ENCODE data around the gene TRIM60. TPM values are rescaled to one million over a fixed set of nuclear protein-coding genes. Genes with fewer than 3 reads are reported as not detected.
"Not testable (repeated sequence)": the region's sequence is repeated elsewhere in the genome, so short reads cannot be mapped to it uniquely, and the experiment has no call there.

Gene TRIM60
- total RNA-seq, 1 donor from 2014 or later: not detected

DNA sequence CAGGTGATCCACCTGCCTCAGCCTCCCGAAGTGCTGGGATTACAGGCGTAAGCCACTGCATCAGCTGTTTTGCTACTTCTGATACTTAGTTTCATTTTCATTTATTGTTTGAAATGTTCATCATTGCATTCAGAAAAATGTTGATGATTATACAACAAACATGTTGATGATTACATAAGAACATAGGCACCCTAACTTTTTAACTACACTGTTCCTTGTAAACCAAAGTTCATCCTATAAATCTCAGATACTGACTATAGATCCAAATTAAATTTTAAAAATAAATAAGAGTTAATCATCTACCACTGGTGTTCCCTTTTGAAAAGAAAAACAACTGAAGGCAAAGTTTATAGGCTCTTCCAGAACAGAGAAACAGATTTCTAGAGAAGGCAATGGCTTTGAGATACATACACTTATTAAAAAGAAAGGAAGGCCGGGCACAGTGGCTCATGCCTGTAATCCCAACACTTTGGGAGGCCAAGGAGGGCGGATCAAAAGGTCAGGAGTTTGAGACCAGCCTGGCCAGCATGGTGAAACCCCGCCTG lies 45.3 kb downstream of the TRIM60 start:
- Histone ChIP-seq H3K27me3 (no peaks in the 10 kb centered on the region), H3K9ac (no peak overlapping the region), H2AFZ (replicated peaks) (no peak overlapping the region), H4K20me1 (ENCODE audit: low read depth) (no peaks in the 10 kb centered on the region), H3F3A (ENCODE audit: low read depth) (peaks cover 19% of the 10 kb centered on the region), H3K4me2 (no peak overlapping the region), H3K4me3 (no peak overlapping the region), H3K4me1 (peaks cover 19% of the 10 kb centered on the region), H3K27ac (no peak overlapping the region), H3K36me3 (no peaks in the 10 kb centered on the region), H3K79me2 (ENCODE audit: low read depth) (no peaks in the 10 kb centered on the region), H3K9me3 (ENCODE audit: low read depth) (no peaks in the 10 kb centered on the region)
- DNase-seq (ENCODE audit: low spot score): no peak
- Mint-ChIP-seq H3K4me1 (peaks cover 16% of the 10 kb centered on the region), H3K36me3 (peaks cover 11% of the 10 kb centered on the region), H3K9me3 (no peaks in the 10 kb centered on the region), H3K27ac (no peak overlapping the region), H3K4me3 (no peak overlapping the region), H3K27me3 (ENCODE audit: insufficient read depth, low read depth) (no peaks in the 10 kb centered on the region)
- TF ChIP-seq, protein P1, sequence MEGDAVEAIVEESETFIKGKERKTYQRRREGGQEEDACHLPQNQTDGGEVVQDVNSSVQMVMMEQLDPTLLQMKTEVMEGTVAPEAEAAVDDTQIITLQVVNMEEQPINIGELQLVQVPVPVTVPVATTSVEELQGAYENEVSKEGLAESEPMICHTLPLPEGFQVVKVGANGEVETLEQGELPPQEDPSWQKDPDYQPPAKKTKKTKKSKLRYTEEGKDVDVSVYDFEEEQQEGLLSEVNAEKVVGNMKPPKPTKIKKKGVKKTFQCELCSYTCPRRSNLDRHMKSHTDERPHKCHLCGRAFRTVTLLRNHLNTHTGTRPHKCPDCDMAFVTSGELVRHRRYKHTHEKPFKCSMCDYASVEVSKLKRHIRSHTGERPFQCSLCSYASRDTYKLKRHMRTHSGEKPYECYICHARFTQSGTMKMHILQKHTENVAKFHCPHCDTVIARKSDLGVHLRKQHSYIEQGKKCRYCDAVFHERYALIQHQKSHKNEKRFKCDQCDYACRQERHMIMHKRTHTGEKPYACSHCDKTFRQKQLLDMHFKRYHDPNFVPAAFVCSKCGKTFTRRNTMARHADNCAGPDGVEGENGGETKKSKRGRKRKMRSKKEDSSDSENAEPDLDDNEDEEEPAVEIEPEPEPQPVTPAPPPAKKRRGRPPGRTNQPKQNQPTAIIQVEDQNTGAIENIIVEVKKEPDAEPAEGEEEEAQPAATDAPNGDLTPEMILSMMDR (IDR thresholded peaks at IDR 0.05): no peak
- TF ChIP-seq EZH2 (IDR thresholded peaks at IDR 0.05) (no peak), EZH2phosphoT487 (IDR thresholded peaks at IDR 0.05) (no peak)

DNA sequence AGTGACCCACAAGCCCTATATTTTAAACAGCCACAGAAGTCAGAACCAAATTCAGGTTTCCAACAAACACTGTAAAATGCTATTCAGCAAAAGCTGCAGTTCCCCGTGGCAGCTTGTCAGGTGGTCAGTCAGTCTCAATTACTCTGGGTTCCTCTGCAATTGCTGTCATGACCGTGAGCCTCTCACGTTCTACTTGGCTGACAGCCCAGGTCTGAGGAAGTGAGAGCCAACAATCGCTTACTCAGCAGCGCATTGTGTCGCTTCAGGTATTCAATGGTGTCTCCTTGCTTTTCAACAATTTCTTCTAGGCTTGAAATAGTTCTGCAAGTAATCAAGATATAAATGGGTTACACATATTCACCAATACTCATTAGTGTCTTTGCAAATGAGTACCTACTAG lies 47.7 kb downstream of the TRIM60 start:
- no peak overlapping the region for H3K27ac Mint-ChIP-seq
- H4K20me1 ChIP-seq (ENCODE audit: low read depth): no peaks in the 10 kb centered on the region
- H3K27me3 ChIP-seq: no peaks in the 10 kb centered on the region
- no peaks in the 10 kb centered on the region for H3K4me1 ChIP-seq
- no peak overlapping the region for H3K27ac ChIP-seq
- H3K27me3 Mint-ChIP-seq (ENCODE audit: insufficient read depth, low read depth): peaks cover 1% of the 10 kb centered on the region
- TF ChIP-seq, protein P1 (IDR thresholded peaks at IDR 0.05): no peak
- TF ChIP-seq EZH2phosphoT487 (IDR thresholded peaks at IDR 0.05): no peak
- H3K4me3 Mint-ChIP-seq: no peak overlapping the region
- no peaks in the 10 kb centered on the region for H3K4me1 Mint-ChIP-seq
- H3K36me3 ChIP-seq: no peaks in the 10 kb centered on the region
- H3K79me2 ChIP-seq (ENCODE audit: low read depth): no peaks in the 10 kb centered on the region
- H3K9me3 Mint-ChIP-seq: no peaks in the 10 kb centered on the region
- DNase-seq (ENCODE audit: low spot score): no peak
- H3K9me3 ChIP-seq (ENCODE audit: low read depth): no peaks in the 10 kb centered on the region
- no peak overlapping the region for H3K4me2 ChIP-seq
- H3F3A ChIP-seq (ENCODE audit: low read depth): no peaks in the 10 kb centered on the region
- H2AFZ ChIP-seq (replicated peaks): no peak overlapping the region
- peaks cover 10% of the 10 kb centered on the region for H3K36me3 Mint-ChIP-seq
- H3K4me3 ChIP-seq: no peak overlapping the region
- H3K9ac ChIP-seq: no peak overlapping the region

DNA sequence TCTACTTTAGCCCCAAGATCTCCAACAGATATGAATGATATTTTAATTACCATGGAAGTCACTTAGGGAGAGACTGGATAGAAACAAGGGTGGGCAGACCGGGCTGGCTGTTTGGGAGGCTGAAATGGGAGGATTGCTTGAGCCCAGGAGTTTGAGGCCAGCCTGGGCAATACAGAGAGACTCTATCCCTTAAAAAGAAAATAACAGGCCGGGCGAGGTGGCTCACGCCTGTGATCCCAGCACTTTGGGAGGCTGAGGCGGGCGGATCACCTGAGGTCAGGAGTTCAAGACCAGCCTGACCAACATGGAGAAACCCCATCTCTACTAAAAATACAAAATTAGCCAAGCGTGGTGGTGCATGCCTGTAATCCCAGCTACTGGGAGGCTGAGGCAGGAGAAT lies 53.0 kb downstream of the TRIM60 start:
- not testable (repeated sequence) for H3K4me2 ChIP-seq; H3K4me1 ChIP-seq; H3K9me3 ChIP-seq (ENCODE audit: low read depth); H3K36me3 ChIP-seq; H3K27ac ChIP-seq; H3F3A ChIP-seq (ENCODE audit: low read depth); H3K27me3 Mint-ChIP-seq (ENCODE audit: insufficient read depth, low read depth); H3K9me3 Mint-ChIP-seq; H3K4me1 Mint-ChIP-seq; H3K27me3 ChIP-seq; H4K20me1 ChIP-seq (ENCODE audit: low read depth); H2AFZ ChIP-seq (replicated peaks); H3K4me3 Mint-ChIP-seq; H3K9ac ChIP-seq; DNase-seq (ENCODE audit: low spot score); H3K79me2 ChIP-seq (ENCODE audit: low read depth); H3K27ac Mint-ChIP-seq; H3K4me3 ChIP-seq
- H3K36me3 Mint-ChIP-seq: peaks cover 17% of the 10 kb centered on the region

DNA sequence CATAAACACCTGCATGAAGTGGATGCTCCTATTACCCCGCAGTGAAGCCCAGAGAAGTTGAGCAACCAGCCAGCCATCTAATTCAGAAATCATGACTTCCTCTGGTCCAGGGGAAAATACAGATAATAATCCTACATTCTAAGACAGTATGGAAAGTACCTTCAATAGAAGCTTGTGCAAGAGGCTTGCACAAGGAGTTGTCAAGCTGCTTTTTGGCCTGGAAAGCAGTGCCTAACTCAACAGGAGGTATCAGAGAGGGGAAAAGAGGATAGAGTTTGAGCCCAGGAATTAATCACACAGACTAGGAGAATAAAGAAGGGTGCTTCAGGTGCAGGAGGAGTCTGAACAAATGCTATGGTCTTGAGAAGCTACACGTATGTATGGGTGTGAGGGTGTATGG lies 54.1 kb downstream of the TRIM60 start:
- no peaks in the 10 kb centered on the region for H3K9me3 Mint-ChIP-seq
- H3K4me1 ChIP-seq: no peaks in the 10 kb centered on the region
- no peaks in the 10 kb centered on the region for H3K36me3 ChIP-seq
- H3K9me3 ChIP-seq (ENCODE audit: low read depth): no peaks in the 10 kb centered on the region
- no peak overlapping the region for H3K4me3 Mint-ChIP-seq
- DNase-seq (ENCODE audit: low spot score): no peak
- H3K27me3 Mint-ChIP-seq (ENCODE audit: insufficient read depth, low read depth): peaks cover 3% of the 10 kb centered on the region
- no peaks in the 10 kb centered on the region for H3K27me3 ChIP-seq
- TF ChIP-seq, protein P1 (IDR thresholded peaks at IDR 0.05): no peak
- TF ChIP-seq EZH2phosphoT487 (IDR thresholded peaks at IDR 0.05): no peak
- TF ChIP-seq EZH2 (IDR thresholded peaks at IDR 0.05): no peak
- no peak overlapping the region for H3K27ac ChIP-seq
- no peaks in the 10 kb centered on the region for H4K20me1 ChIP-seq (ENCODE audit: low read depth)
- H3K79me2 ChIP-seq (ENCODE audit: low read depth): no peaks in the 10 kb centered on the region
- no peak overlapping the region for H3K9ac ChIP-seq
- H2AFZ ChIP-seq (replicated peaks): no peak overlapping the region
- no peaks in the 10 kb centered on the region for H3F3A ChIP-seq (ENCODE audit: low read depth)
- H3K4me1 Mint-ChIP-seq: no peaks in the 10 kb centered on the region
- H3K4me2 ChIP-seq: no peak overlapping the region
- no peak overlapping the region for H3K27ac Mint-ChIP-seq
- peaks cover 19% of the 10 kb centered on the region for H3K36me3 Mint-ChIP-seq
- no peak overlapping the region for H3K4me3 ChIP-seq
